ENCODE results near the gene PML.

The PML gene

DNA sequence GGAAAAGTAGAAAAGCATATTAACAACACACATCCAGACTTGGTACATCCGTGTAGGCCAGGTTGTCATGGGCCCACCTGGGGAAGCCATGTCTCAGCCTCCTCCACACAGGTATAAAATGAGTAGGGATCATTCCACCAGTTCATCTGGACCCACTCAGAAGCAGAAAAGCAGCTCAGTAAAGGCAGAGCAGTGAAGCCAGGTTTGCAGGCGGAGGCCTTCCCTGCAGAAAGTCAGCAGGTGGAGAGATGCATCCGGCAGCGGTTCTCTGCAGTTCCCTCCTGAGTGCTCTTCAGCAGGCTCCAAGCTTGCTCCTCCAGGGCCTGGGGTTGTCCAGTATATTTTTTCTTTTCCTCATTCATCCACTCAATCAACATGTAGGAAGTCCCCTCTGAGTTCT, 46.1 kb upstream of the PML start:
- Histone ChIP-seq H3K4me3 (ENCODE audit: low read length) (no peak overlapping the region), H2BK5ac (ENCODE audit: low read length) (no peak overlapping the region), H3K4me2 (ENCODE audit: low read length) (no peak overlapping the region), H3K23ac (ENCODE audit: low read length) (no peak overlapping the region), H3K9ac (ENCODE audit: low read length) (no peak overlapping the region), H2BK15ac (replicated peaks; ENCODE audit: low read depth) (no peak overlapping the region), H4K5ac (ENCODE audit: low read length) (no peak overlapping the region), H3K79me2 (ENCODE audit: control insufficient read depth, insufficient read depth, low read length) (no peaks in the 10 kb centered on the region), H4K8ac (ENCODE audit: low read depth, low read length) (no peak overlapping the region), H3K36me3 (ENCODE audit: control insufficient read depth, insufficient read depth, low read length) (no peaks in the 10 kb centered on the region), H3K27me3 (ENCODE audit: insufficient read depth, low read length, poor library complexity) (no peaks in the 10 kb centered on the region), H2BK120ac (ENCODE audit: low read depth, low read length) (no peak overlapping the region), H3K27ac (ENCODE audit: low read depth, low read length) (no peak overlapping the region), H3K4ac (ENCODE audit: low read depth, low read length) (no peak overlapping the region), H3K56ac (ENCODE audit: low read length) (no peak overlapping the region), H3K18ac (ENCODE audit: low read length) (no peak overlapping the region), H3K79me1 (ENCODE audit: low read length) (no peaks in the 10 kb centered on the region), H3K4me1 (ENCODE audit: control insufficient read depth, low read depth, low read length) (peaks cover 4% of the 10 kb centered on the region), H2AK5ac (ENCODE audit: low read length) (no peak overlapping the region)
- no CpG with 5 or more reads among the region's 4 CpGs for WGBS (ENCODE audit: extremely low coverage, insufficient coverage, low lambda C conversion rate)
- DNase-seq = no peak

GRCh38 chr15:73948982-73949381, 45.5 kb upstream of the PML start:
- Histone ChIP-seq H2BK5ac (ENCODE audit: low read length) (no peak overlapping the region), H3K18ac (ENCODE audit: low read length) (no peak overlapping the region), H3K27me3 (ENCODE audit: insufficient read depth, low read length, poor library complexity) (no peaks in the 10 kb centered on the region), H4K5ac (ENCODE audit: low read length) (no peak overlapping the region), H3K56ac (ENCODE audit: low read length) (no peak overlapping the region), H3K4ac (ENCODE audit: low read depth, low read length) (no peak overlapping the region), H3K79me2 (ENCODE audit: control insufficient read depth, insufficient read depth, low read length) (no peaks in the 10 kb centered on the region), H2BK15ac (replicated peaks; ENCODE audit: low read depth) (no peak overlapping the region), H3K36me3 (ENCODE audit: control insufficient read depth, insufficient read depth, low read length) (no peaks in the 10 kb centered on the region), H3K79me1 (ENCODE audit: low read length) (no peaks in the 10 kb centered on the region), H2AK5ac (ENCODE audit: low read length) (no peak overlapping the region), H4K8ac (ENCODE audit: low read depth, low read length) (no peak overlapping the region), H3K23ac (ENCODE audit: low read length) (no peak overlapping the region), H2BK120ac (ENCODE audit: low read depth, low read length) (no peak overlapping the region), H3K4me3 (ENCODE audit: low read length) (no peak overlapping the region), H3K4me2 (ENCODE audit: low read length) (no peak overlapping the region), H3K27ac (ENCODE audit: low read depth, low read length) (no peak overlapping the region), H3K4me1 (ENCODE audit: control insufficient read depth, low read depth, low read length) (peaks cover 4% of the 10 kb centered on the region), H3K9ac (ENCODE audit: low read length) (no peak overlapping the region)
- WGBS (ENCODE audit: extremely low coverage, insufficient coverage, low lambda C conversion rate) = no CpG with 5 or more reads among the region's 4 CpGs
- no peak for DNase-seq

- Histone ChIP-seq H3K27ac (ENCODE audit: low read depth, low read length) (no peak overlapping the region), H2BK120ac (ENCODE audit: low read depth, low read length) (no peak overlapping the region), H3K23ac (ENCODE audit: low read length) (no peak overlapping the region), H2BK5ac (ENCODE audit: low read length) (no peak overlapping the region), H3K4me3 (ENCODE audit: low read length) (no peak overlapping the region), H3K9ac (ENCODE audit: low read length) (no peak overlapping the region), H3K18ac (ENCODE audit: low read length) (no peak overlapping the region), H3K4me2 (ENCODE audit: low read length) (no peak overlapping the region), H3K79me1 (ENCODE audit: low read length) (no peaks in the 10 kb centered on the region), H3K27me3 (ENCODE audit: insufficient read depth, low read length, poor library complexity) (no peaks in the 10 kb centered on the region), H3K36me3 (ENCODE audit: control insufficient read depth, insufficient read depth, low read length) (no peaks in the 10 kb centered on the region), H4K8ac (ENCODE audit: low read depth, low read length) (no peak overlapping the region), H4K5ac (ENCODE audit: low read length) (no peak overlapping the region), H3K4ac (ENCODE audit: low read depth, low read length) (no peak overlapping the region), H2AK5ac (ENCODE audit: low read length) (no peak overlapping the region), H3K79me2 (ENCODE audit: control insufficient read depth, insufficient read depth, low read length) (no peaks in the 10 kb centered on the region), H3K4me1 (ENCODE audit: control insufficient read depth, low read depth, low read length) (peaks cover 4% of the 10 kb centered on the region), H3K56ac (ENCODE audit: low read length) (no peak overlapping the region), H2BK15ac (replicated peaks; ENCODE audit: low read depth) (no peak overlapping the region)
- WGBS (ENCODE audit: extremely low coverage, insufficient coverage, low lambda C conversion rate) = no CpG with 5 or more reads among the region's 10 CpGs
- no peak for DNase-seq
Measured at GRCh38 chr15:73949496-73949895, 45.0 kb upstream of the PML start.

DNA sequence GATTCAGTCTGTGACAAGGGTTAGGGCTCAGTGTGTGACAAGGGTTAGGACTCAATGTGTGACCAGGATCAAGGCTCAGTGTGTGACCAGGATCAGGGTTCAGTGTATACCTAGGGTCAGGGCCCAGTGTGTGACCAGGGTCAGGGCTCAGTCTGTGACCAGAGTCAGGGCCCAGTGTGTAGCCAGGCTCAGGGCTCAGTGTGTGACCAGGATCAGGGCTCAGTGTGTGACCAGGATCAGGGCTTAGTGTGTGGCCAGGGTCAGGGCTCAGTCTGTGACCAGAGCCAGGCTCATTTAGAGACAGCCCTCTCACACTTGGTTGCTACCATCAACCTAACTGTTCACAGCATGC, 44.1 kb upstream of the PML start:
- no peak overlapping the region for H2AK5ac ChIP-seq (ENCODE audit: low read length)
- no peaks in the 10 kb centered on the region for H3K79me1 ChIP-seq (ENCODE audit: low read length)
- no peak overlapping the region for H3K9ac ChIP-seq (ENCODE audit: low read length)
- no peak overlapping the region for H3K27ac ChIP-seq (ENCODE audit: low read depth, low read length)
- no peaks in the 10 kb centered on the region for H3K79me2 ChIP-seq (ENCODE audit: control insufficient read depth, insufficient read depth, low read length)
- H3K4me1 ChIP-seq (ENCODE audit: control insufficient read depth, low read depth, low read length) = peaks cover 4% of the 10 kb centered on the region
- no peak overlapping the region for H3K4ac ChIP-seq (ENCODE audit: low read depth, low read length)
- DNase-seq = no peak
- no peak overlapping the region for H3K4me3 ChIP-seq (ENCODE audit: low read length)
- H3K56ac ChIP-seq (ENCODE audit: low read length) = no peak overlapping the region
- no peaks in the 10 kb centered on the region for H3K36me3 ChIP-seq (ENCODE audit: control insufficient read depth, insufficient read depth, low read length)
- H3K27me3 ChIP-seq (ENCODE audit: insufficient read depth, low read length, poor library complexity) = no peaks in the 10 kb centered on the region
- no peak overlapping the region for H4K8ac ChIP-seq (ENCODE audit: low read depth, low read length)
- no peak overlapping the region for H3K23ac ChIP-seq (ENCODE audit: low read length)
- H3K18ac ChIP-seq (ENCODE audit: low read length) = no peak overlapping the region
- no peak overlapping the region for H2BK15ac ChIP-seq (replicated peaks; ENCODE audit: low read depth)
- H4K5ac ChIP-seq (ENCODE audit: low read length) = no peak overlapping the region
- no peak overlapping the region for H3K4me2 ChIP-seq (ENCODE audit: low read length)
- H2BK5ac ChIP-seq (ENCODE audit: low read length) = no peak overlapping the region
- H2BK120ac ChIP-seq (ENCODE audit: low read depth, low read length) = no peak overlapping the region

- H4K8ac ChIP-seq (ENCODE audit: low read depth, low read length) = no peak overlapping the region
- H3K9ac ChIP-seq (ENCODE audit: low read length) = peak overlapping the region; percentile 51
- H3K18ac ChIP-seq (ENCODE audit: low read length) = no peak overlapping the region
- no CpG with 5 or more reads among the region's 15 CpGs for WGBS (ENCODE audit: extremely low coverage, insufficient coverage, low lambda C conversion rate)
- no peaks in the 10 kb centered on the region for H3K79me1 ChIP-seq (ENCODE audit: low read length)
- no peak overlapping the region for H3K4me2 ChIP-seq (ENCODE audit: low read length)
- no peak overlapping the region for H2BK120ac ChIP-seq (ENCODE audit: low read depth, low read length)
- peak overlapping the region; percentile 71 for H3K56ac ChIP-seq (ENCODE audit: low read length)
- H2AK5ac ChIP-seq (ENCODE audit: low read length) = no peak overlapping the region
- no peaks in the 10 kb centered on the region for H3K79me2 ChIP-seq (ENCODE audit: control insufficient read depth, insufficient read depth, low read length)
- no peak overlapping the region for H3K4me3 ChIP-seq (ENCODE audit: low read length)
- no peak overlapping the region for H3K4ac ChIP-seq (ENCODE audit: low read depth, low read length)
- no peak overlapping the region for H2BK5ac ChIP-seq (ENCODE audit: low read length)
- no peak overlapping the region for H3K23ac ChIP-seq (ENCODE audit: low read length)
- DNase-seq = peak; percentile 96
- H3K4me1 ChIP-seq (ENCODE audit: control insufficient read depth, low read depth, low read length) = peaks cover 4% of the 10 kb centered on the region
- H4K5ac ChIP-seq (ENCODE audit: low read length) = no peak overlapping the region
- no peak overlapping the region for H3K27ac ChIP-seq (ENCODE audit: low read depth, low read length)
- H2BK15ac ChIP-seq (replicated peaks; ENCODE audit: low read depth) = no peak overlapping the region
- no peaks in the 10 kb centered on the region for H3K36me3 ChIP-seq (ENCODE audit: control insufficient read depth, insufficient read depth, low read length)
- no peaks in the 10 kb centered on the region for H3K27me3 ChIP-seq (ENCODE audit: insufficient read depth, low read length, poor library complexity)
Measured at GRCh38 chr15:73950831-73951561, 43.5 kb upstream of the PML start.

DNA sequence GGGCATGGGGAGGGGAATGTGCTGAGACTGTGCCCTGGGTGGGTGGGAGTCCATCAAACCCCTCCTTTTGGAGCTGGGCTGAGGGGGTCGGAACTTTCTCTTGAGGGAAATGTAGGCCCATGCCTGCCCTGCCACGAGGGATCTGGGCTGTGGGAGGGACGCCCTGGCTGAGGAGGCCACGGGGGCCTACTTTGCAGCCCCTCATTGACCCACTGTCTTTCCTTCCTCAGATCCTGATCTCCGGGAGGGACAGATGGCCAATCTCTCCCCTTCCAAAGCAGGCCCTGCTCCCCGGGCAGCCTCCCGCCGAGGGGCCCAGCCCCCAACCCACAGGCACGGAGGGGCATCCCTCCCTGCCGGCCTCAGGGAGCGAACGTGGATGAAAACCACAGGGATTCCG, 42.9 kb upstream of the PML start:
- no CpG with 5 or more reads among the region's 13 CpGs for WGBS (ENCODE audit: extremely low coverage, insufficient coverage, low lambda C conversion rate)

More for the DNA sequence above, 42.9 kb upstream of the PML start:
- Histone ChIP-seq H3K27ac (ENCODE audit: low read depth, low read length) (no peak overlapping the region), H4K5ac (ENCODE audit: low read length) (no peak overlapping the region), H3K4ac (ENCODE audit: low read depth, low read length) (no peak overlapping the region), H3K4me1 (ENCODE audit: control insufficient read depth, low read depth, low read length) (peaks cover 4% of the 10 kb centered on the region), H3K23ac (ENCODE audit: low read length) (no peak overlapping the region), H3K27me3 (ENCODE audit: insufficient read depth, low read length, poor library complexity) (no peaks in the 10 kb centered on the region), H3K79me2 (ENCODE audit: control insufficient read depth, insufficient read depth, low read length) (no peaks in the 10 kb centered on the region), H3K56ac (ENCODE audit: low read length) (peak overlapping the region; percentile 71), H3K79me1 (ENCODE audit: low read length) (no peaks in the 10 kb centered on the region), H3K18ac (ENCODE audit: low read length) (peak overlapping the region; percentile 32), H2AK5ac (ENCODE audit: low read length) (no peak overlapping the region), H2BK5ac (ENCODE audit: low read length) (peak overlapping the region; percentile 35), H2BK15ac (replicated peaks; ENCODE audit: low read depth) (no peak overlapping the region), H3K9ac (ENCODE audit: low read length) (peak overlapping the region; percentile 51), H3K36me3 (ENCODE audit: control insufficient read depth, insufficient read depth, low read length) (no peaks in the 10 kb centered on the region), H4K8ac (ENCODE audit: low read depth, low read length) (no peak overlapping the region), H2BK120ac (ENCODE audit: low read depth, low read length) (no peak overlapping the region), H3K4me2 (ENCODE audit: low read length) (no peak overlapping the region), H3K4me3 (ENCODE audit: low read length) (no peak overlapping the region)
- DNase-seq = no peak
